ENCODE measurements around the gene THAP9.

THAP9 gene

DNA sequence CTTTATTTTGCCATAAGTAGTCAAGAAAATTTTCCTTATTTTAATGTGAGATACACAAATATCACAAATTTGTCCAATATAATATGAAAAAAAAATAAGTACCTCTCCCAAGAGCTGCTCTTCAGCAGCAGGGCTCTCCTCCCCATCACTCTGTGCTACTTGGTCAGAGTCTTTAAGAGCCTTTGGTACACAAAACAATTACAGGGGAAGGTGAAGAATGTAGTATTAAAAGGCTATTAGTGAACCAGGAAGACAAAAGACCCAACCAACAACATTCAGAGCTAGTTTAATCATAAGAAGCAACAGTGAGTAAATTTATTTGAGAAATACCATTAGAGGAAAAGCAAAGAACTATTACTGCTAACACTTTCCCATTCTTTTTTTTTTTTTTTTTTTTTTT is 39.0 kb upstream of the THAP9 start:
- TF ChIP-seq EGR1 (IDR thresholded peaks at IDR 0.05) (no peak), REST (IDR thresholded peaks at IDR 0.05; ENCODE audit: low read depth) (no peak), RAD21 (IDR thresholded peaks at IDR 0.05; ENCODE audit: low read depth) (no peak), TAF1 (IDR thresholded peaks at IDR 0.05; ENCODE audit: low read depth) (no peak), TEAD4 (IDR thresholded peaks at IDR 0.05) (no peak), EP300 (IDR thresholded peaks at IDR 0.05; ENCODE audit: borderline replicate concordance) (no peak), TCF12 (IDR thresholded peaks at IDR 0.05; ENCODE audit: low read depth) (no peak), CEBPB (IDR thresholded peaks at IDR 0.05) (no peak), ZBTB7A (IDR thresholded peaks at IDR 0.05; ENCODE audit: low read depth) (no peak), YY1 (IDR thresholded peaks at IDR 0.05; ENCODE audit: low read depth) (no peak), NFIC (IDR thresholded peaks at IDR 0.05) (no peak), FOXM1 (IDR thresholded peaks at IDR 0.05; ENCODE audit: borderline replicate concordance, low read depth) (no peak), MAX (IDR thresholded peaks at IDR 0.05) (no peak), CREB1 (IDR thresholded peaks at IDR 0.05; ENCODE audit: low read depth) (no peak)
- TF ChIP-seq, protein P1, sequence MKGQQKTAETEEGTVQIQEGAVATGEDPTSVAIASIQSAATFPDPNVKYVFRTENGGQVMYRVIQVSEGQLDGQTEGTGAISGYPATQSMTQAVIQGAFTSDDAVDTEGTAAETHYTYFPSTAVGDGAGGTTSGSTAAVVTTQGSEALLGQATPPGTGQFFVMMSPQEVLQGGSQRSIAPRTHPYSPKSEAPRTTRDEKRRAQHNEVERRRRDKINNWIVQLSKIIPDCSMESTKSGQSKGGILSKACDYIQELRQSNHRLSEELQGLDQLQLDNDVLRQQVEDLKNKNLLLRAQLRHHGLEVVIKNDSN (IDR thresholded peaks at IDR 0.05): no peak

DNA sequence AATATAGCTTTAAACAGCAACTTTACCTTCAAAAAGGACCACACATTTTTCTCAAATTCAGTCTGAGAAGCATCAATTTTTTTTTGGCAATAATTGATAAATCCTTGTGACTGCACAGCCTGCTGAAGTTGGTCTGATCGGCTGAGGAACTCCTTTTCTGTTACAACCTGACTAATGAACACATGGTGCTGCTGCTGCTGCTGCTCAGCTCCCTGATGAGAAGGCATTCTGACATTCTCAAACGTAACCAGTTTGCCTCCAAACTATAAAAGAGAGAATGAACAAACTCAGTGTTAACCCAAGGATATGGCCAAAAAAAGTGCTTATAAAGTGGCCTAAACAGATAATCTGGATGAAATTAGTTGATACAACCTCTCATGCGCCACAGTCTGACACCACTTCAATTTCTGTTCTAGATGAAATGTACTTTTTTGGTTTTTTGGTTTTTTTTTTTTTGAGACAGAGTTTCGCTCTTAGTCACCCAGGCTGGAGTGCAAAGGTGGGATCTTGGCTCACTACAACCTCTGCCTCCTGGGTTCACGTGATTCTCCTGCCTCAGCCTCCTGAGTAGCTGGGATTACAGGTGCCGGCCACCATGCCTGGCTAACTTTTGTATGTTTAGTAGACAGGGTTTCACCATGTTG is 36.1 kb upstream of the THAP9 start:
- TF ChIP-seq TCF12 (IDR thresholded peaks at IDR 0.05; ENCODE audit: low read depth) (no peak), CEBPB (IDR thresholded peaks at IDR 0.05) (no peak), REST (IDR thresholded peaks at IDR 0.05; ENCODE audit: low read depth) (no peak), TAF1 (IDR thresholded peaks at IDR 0.05; ENCODE audit: low read depth) (no peak), NFIC (IDR thresholded peaks at IDR 0.05) (no peak), TEAD4 (IDR thresholded peaks at IDR 0.05) (no peak), CREB1 (IDR thresholded peaks at IDR 0.05; ENCODE audit: low read depth) (no peak), EGR1 (IDR thresholded peaks at IDR 0.05) (no peak), FOXM1 (IDR thresholded peaks at IDR 0.05; ENCODE audit: borderline replicate concordance, low read depth) (no peak), ZBTB7A (IDR thresholded peaks at IDR 0.05; ENCODE audit: low read depth) (no peak), YY1 (IDR thresholded peaks at IDR 0.05; ENCODE audit: low read depth) (no peak), RAD21 (IDR thresholded peaks at IDR 0.05; ENCODE audit: low read depth) (no peak), MAX (IDR thresholded peaks at IDR 0.05) (no peak)
- TF ChIP-seq, protein P1 (IDR thresholded peaks at IDR 0.05): no peak

DNA sequence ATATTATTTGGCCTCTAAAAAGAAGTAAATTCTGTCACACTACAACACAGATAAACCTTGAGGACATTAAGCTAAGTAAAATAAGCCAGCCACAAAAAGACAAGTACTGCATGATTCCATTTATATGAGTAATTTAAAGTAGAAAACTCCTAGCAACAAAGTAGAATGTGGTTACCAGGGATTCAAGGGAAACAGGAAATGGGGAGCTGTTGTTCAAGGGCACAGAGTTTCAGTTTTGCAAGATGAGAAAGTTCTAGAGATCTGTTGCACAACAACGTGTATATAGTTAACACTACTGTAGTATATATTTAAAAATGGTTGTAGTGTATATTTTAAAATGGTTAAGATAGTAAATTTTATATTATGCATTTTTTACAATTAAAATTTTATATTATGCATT is 34.9 kb upstream of the THAP9 start:
- no peak for TF ChIP-seq ZBTB7A (IDR thresholded peaks at IDR 0.05; ENCODE audit: low read depth)
- no peak for TF ChIP-seq TCF12 (IDR thresholded peaks at IDR 0.05; ENCODE audit: low read depth)
- TF ChIP-seq MAX (IDR thresholded peaks at IDR 0.05): no peak

DNA sequence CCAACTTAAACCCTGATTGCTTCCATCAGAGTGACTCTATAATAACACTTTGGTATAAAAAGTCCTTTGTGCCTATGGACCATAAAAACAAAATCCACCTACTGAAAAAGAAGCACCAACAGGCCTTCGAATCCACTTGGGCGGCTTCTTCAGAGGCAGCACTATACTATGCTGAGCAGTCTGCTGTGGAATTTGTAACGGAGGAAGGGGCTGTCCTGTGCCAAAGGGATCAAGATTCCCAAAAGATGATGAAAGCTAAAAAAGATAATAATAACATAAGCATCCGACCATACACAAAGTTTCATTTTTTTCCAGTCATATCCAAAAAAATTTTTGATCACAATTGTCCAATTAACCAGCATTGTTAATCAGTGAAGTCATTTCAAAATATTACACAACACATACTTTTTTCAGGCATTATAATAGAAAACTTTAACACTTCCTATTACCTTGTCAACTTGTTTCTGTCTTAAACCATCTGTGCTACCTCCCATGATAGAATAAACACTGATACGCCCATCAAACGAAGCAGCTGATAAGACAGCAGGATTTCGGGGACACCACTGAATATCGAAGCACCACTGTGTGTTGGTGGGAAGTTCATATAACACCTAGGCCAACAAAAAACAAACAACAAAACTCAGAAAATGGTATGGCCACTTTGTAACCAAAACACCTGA is 33.7 kb upstream of the THAP9 start:
- no peak for TF ChIP-seq RAD21 (IDR thresholded peaks at IDR 0.05; ENCODE audit: low read depth)
- no peak for TF ChIP-seq CREB1 (IDR thresholded peaks at IDR 0.05; ENCODE audit: low read depth)
- TF ChIP-seq YY1 (IDR thresholded peaks at IDR 0.05; ENCODE audit: low read depth): no peak
- TF ChIP-seq CEBPB (IDR thresholded peaks at IDR 0.05): no peak
- no peak for TF ChIP-seq REST (IDR thresholded peaks at IDR 0.05; ENCODE audit: low read depth)
- TF ChIP-seq TCF12 (IDR thresholded peaks at IDR 0.05; ENCODE audit: low read depth): no peak
- TF ChIP-seq ZBTB7A (IDR thresholded peaks at IDR 0.05; ENCODE audit: low read depth): no peak
- TF ChIP-seq TAF1 (IDR thresholded peaks at IDR 0.05; ENCODE audit: low read depth): no peak
- TF ChIP-seq TEAD4 (IDR thresholded peaks at IDR 0.05): no peak
- TF ChIP-seq MAX (IDR thresholded peaks at IDR 0.05): no peak
